GM21367 (cell line): Measurements from ENCODE around the gene PHLDB2.

Experiments used
- ATAC-seq: cut with Tn5 transposase; IDR thresholded peaks from one replicate; pipeline ENCODE4 v1.9.1; 2021; ENCODE audit not compliant: unreplicated experiment

The PHLDB2 gene

GRCh38 chr3:111956995-111957734 lies 98.1 kb downstream of the PHLDB2 start:
- ATAC-seq: no peak

GRCh38 chr3:111961461-111962164 lies 102.5 kb downstream of the PHLDB2 start:
- ATAC-seq: no peak

- no peak for ATAC-seq
Measured at GRCh38 chr3:111963424-111963823, 104.4 kb downstream of the PHLDB2 start.

- ATAC-seq: no peak
Measured at GRCh38 chr3:111965484-111965883, 106.4 kb downstream of the PHLDB2 start.

GRCh38 chr3:111967068-111967467 lies 108.0 kb downstream of the PHLDB2 start:
- no peak for ATAC-seq

- peak; percentile 86 for ATAC-seq
Measured at GRCh38 chr3:111967651-111968274, 108.7 kb downstream of the PHLDB2 start.

GRCh38 chr3:111968319-111969054 lies 109.4 kb downstream of the PHLDB2 start:
- ATAC-seq: no peak

GRCh38 chr3:111970376-111970775 lies 111.3 kb downstream of the PHLDB2 start:
- no peak for ATAC-seq

- ATAC-seq: no peak
Measured at GRCh38 chr3:111971533-111972130, 112.6 kb downstream of the PHLDB2 start.

GRCh38 chr3:111972891-111973290 lies 113.8 kb downstream of the PHLDB2 start:
- no peak for ATAC-seq

GRCh38 chr3:111975131-111975530 lies 116.1 kb downstream of the PHLDB2 start:
- no peak for ATAC-seq

GRCh38 chr3:111976254-111976653 lies 117.2 kb downstream of the PHLDB2 start:
- no peak for ATAC-seq

GRCh38 chr3:111978583-111979433 lies 119.7 kb downstream of the PHLDB2 start, which contains the start of gene ABHD10:
ABHD10 (plus strand) TSS chr3:111979026; CDS start chr3:111979062, 36 bp downstream.
- peak; percentile 93 for ATAC-seq

- ATAC-seq: peak; percentile 35
Measured at GRCh38 chr3:111979434-111980038, 120.5 kb downstream of the PHLDB2 start.

- no peak for ATAC-seq
Measured at GRCh38 chr3:111980716-111981456, 121.8 kb downstream of the PHLDB2 start.

GRCh38 chr3:111981457-111981763 lies 122.3 kb downstream of the PHLDB2 start:
- no peak for ATAC-seq

- ATAC-seq: no peak
Measured at GRCh38 chr3:111984636-111985298, 125.7 kb downstream of the PHLDB2 start.

GRCh38 chr3:111986800-111987199 lies 127.7 kb downstream of the PHLDB2 start:
- no peak for ATAC-seq
